OCI-LY7 (cell line): ENCODE data around the gene TMCC1. TPM values are rescaled to one million over a fixed set of nuclear protein-coding genes. Genes with fewer than 3 reads are reported as not detected.
"Not testable (repeated sequence)": the region's sequence is repeated elsewhere in the genome, so short reads cannot be mapped to it uniquely, and the experiment has no call there.

Source experiments
- BruUV-seq: library from RNA; stranded (reverse); fragments of 400-500 nt; replicated peaks from 2 replicates; lab custom pipeline; 2021; lab: Mats Ljungman, UMichigan
- CTCF ChIA-PET: fragments of 300-600 bp; sonication (Branson Sonifier 250); formaldehyde crosslinking; loops from one replicate; lab custom pipeline; 2022; ENCODE audit warnings: antibody characterized with exemption; ENCODE audit not compliant: unreplicated experiment; lab: Charles Lee
- POLR2A ChIA-PET: fragments of 300-600 bp; sonication (Branson Sonifier 250); formaldehyde crosslinking; loops from one replicate; lab custom pipeline; 2022; ENCODE audit warnings: antibody characterized with exemption; lab: Charles Lee
- DNase-seq: peaks from one replicate; pipeline ENCODE4 v3.0.0-alpha.2; 2015; ENCODE audit warnings: low spot score
- H2AFZ ChIP-seq: fragments of 200-600 bp; sonication (generic), shearing (Covaris generic); 2 replicates; pipeline ENCODE4 v1.6.1; 2014; ENCODE audit warnings: mild to moderate bottlenecking, antibody characterized with exemption, low read length, moderate library complexity
- H3K27ac ChIP-seq: fragments of 200-600 bp; sonication (generic); 2 replicates; pipeline ENCODE4 v1.5.1; 2014; ENCODE audit warnings: mixed run types, low read depth, mild to moderate bottlenecking, moderate library complexity, low read length, inconsistent platforms; ENCODE audit not compliant: poor library complexity, severe bottlenecking
- H3K36me3 ChIP-seq: fragments of 200-600 bp; sonication (generic); 2 replicates; pipeline ENCODE4 v1.6.1; 2014; ENCODE audit warnings: mild to moderate bottlenecking, antibody characterized with exemption, low read length, moderate library complexity, mixed read lengths; ENCODE audit not compliant: insufficient read depth
- H3K4me1 ChIP-seq: fragments of 200-600 bp; sonication (generic); 2 replicates; pipeline ENCODE4 v1.5.1; 2014; ENCODE audit warnings: mild to moderate bottlenecking, low read length; ENCODE audit not compliant: insufficient read depth, poor library complexity, severe bottlenecking
- H3K4me2 ChIP-seq: fragments of 200-600 bp; sonication (generic); 2 replicates; pipeline ENCODE4 v1.6.1; 2014; ENCODE audit warnings: mild to moderate bottlenecking, low read length
- H3K4me3 ChIP-seq: fragments of 200-600 bp; sonication (generic); 2 replicates; pipeline ENCODE4 v1.5.1; 2014; ENCODE audit warnings: mild to moderate bottlenecking, low read depth, low read length; ENCODE audit not compliant: poor library complexity, severe bottlenecking
- H3K79me2 ChIP-seq: fragments of 200-600 bp; sonication (generic); 2 replicates; pipeline ENCODE4 v1.6.1; 2016; ENCODE audit warnings: low read depth, mild to moderate bottlenecking, low read length, moderate library complexity, mixed read lengths; ENCODE audit not compliant: insufficient read depth
- H3K9me2 ChIP-seq: fragments of 200-600 bp; sonication (generic); 2 replicates; pipeline ENCODE4 v1.6.1; 2016; ENCODE audit warnings: mild to moderate bottlenecking, low read length, mixed read lengths; ENCODE audit not compliant: insufficient read depth
- H3K9me3 ChIP-seq: fragments of 200-600 bp; sonication (generic); 2 replicates; pipeline ENCODE4 v1.6.1; 2014; ENCODE audit warnings: mild to moderate bottlenecking, mixed run types, low read length, mixed read lengths
- H4K20me1 ChIP-seq: fragments of 200-600 bp; sonication (generic); 2 replicates; pipeline ENCODE4 v1.6.1; 2014; ENCODE audit warnings: mild to moderate bottlenecking, antibody characterized with exemption, low read length, moderate library complexity, mixed read lengths; ENCODE audit not compliant: insufficient read depth
- CTCF ChIP-seq: fragments of 200-600 bp; sonication (generic); conservative IDR thresholded peaks from 2 replicates; pipeline ENCODE4 v1.5.1; 2014; ENCODE audit warnings: mild to moderate bottlenecking, antibody characterized with exemption, low read length, moderate library complexity, mixed read lengths
- EZH2phosphoT487 ChIP-seq: fragments of 200-600 bp; sonication (generic); IDR thresholded peaks from 2 replicates; pipeline ENCODE4 v1.6.1; 2018; ENCODE audit warnings: low read depth, borderline replicate concordance, mild to moderate bottlenecking, mixed run types, antibody characterized with exemption, low read length, moderate library complexity, mixed read lengths
- intact Hi-C: fragments of 100-400 bp; cut with micrococcal nuclease; formaldehyde crosslinking; loops from one replicate; pipeline ENCODE4 v1.10.0; 2022; ENCODE audit not compliant: unreplicated experiment
- total RNA-seq, 2 experiments: library from RNA; depleted of rRNA in 1 of 2; stranded (reverse); fragments of >200 nt in 1 of 2; shearing (Covaris generic) in 1 of 2; gene quantifications; 2 replicates each; pipeline ENCODE4 v1.2.3, GENCODE V29; 2014 to 2022

The TMCC1 gene
- total RNA-seq, 2 experiments from 2014 or later, result 31.7 to 38.8 TPM

GRCh38 chr3:129645286-129645685 lies 248.2 kb downstream of the TMCC1 start:
- H3K9me2 ChIP-seq, result no peaks in the 10 kb centered on the region
- no peaks in the 10 kb centered on the region for H3K79me2 ChIP-seq
- ChIA-PET POLR2A (no interaction called here), CTCF (no interaction called here)
- no peak overlapping the region for H3K27ac ChIP-seq
- no peaks in the 10 kb centered on the region for H3K4me1 ChIP-seq
- H3K36me3 ChIP-seq, result no peaks in the 10 kb centered on the region
- H4K20me1 ChIP-seq, result no peaks in the 10 kb centered on the region
- no peak overlapping the region for H2AFZ ChIP-seq
- H3K4me3 ChIP-seq, result no peak overlapping the region
- no peak overlapping the region for H3K4me2 ChIP-seq
- intact Hi-C loops, result no loop called here
- no peaks in the 10 kb centered on the region for H3K9me3 ChIP-seq
- no TSS peak for BruUV-seq
- no peak for DNase-seq
- TF ChIP-seq EZH2phosphoT487 (no peak), CTCF (no peak)

GRCh38 chr3:129644836-129645235 lies 248.7 kb downstream of the TMCC1 start:
- no peaks in the 10 kb centered on the region for H3K9me3 ChIP-seq
- H2AFZ ChIP-seq, result no peak overlapping the region
- no peaks in the 10 kb centered on the region for H4K20me1 ChIP-seq
- H3K4me2 ChIP-seq, result no peak overlapping the region
- no peaks in the 10 kb centered on the region for H3K9me2 ChIP-seq
- no peak for TF ChIP-seq CTCF
- no peak for TF ChIP-seq EZH2phosphoT487
- DNase-seq, result no peak
- no peak overlapping the region for H3K4me3 ChIP-seq
- no peaks in the 10 kb centered on the region for H3K79me2 ChIP-seq
- ChIA-PET CTCF (no interaction called here), POLR2A (interaction anchor here (0.7 kb wide), 1 partner anchor 10 kb away, joined by 3 read pairs; no protein-coding TSS in a partner anchor)
- H3K27ac ChIP-seq, result no peak overlapping the region
- H3K36me3 ChIP-seq, result no peaks in the 10 kb centered on the region
- intact Hi-C loops, result no loop called here
- H3K4me1 ChIP-seq, result no peaks in the 10 kb centered on the region
- BruUV-seq, result no TSS peak

- POLR2A ChIA-PET, intact Hi-C loops, H3K9me2 ChIP-seq, H3K27ac ChIP-seq, H2AFZ ChIP-seq, DNase-seq, CTCF ChIA-PET, H3K36me3 ChIP-seq, H4K20me1 ChIP-seq, H3K4me1 ChIP-seq, BruUV-seq, H3K79me2 ChIP-seq, H3K4me2 ChIP-seq, H3K9me3 ChIP-seq, H3K4me3 ChIP-seq: not testable (repeated sequence)
Measured at GRCh38 chr3:129641567-129642260, 251.8 kb downstream of the TMCC1 start.

GRCh38 chr3:129640985-129641384 lies 252.5 kb downstream of the TMCC1 start:
- BruUV-seq, H4K20me1 ChIP-seq, POLR2A ChIA-PET, H3K4me3 ChIP-seq, H3K9me2 ChIP-seq, H3K4me2 ChIP-seq, CTCF ChIA-PET, H3K4me1 ChIP-seq, H3K79me2 ChIP-seq, intact Hi-C loops, H2AFZ ChIP-seq, H3K9me3 ChIP-seq, H3K27ac ChIP-seq, DNase-seq, H3K36me3 ChIP-seq: not testable (repeated sequence)
